Loucy (cell line): ENCODE results near the gene ZFPM1.

Experiments
- H2AFZ ChIP-seq: fragments of 200-600 bp; sonication (generic); 2 replicates; pipeline ENCODE4 v1.6.0; 2016; ENCODE audit warnings: antibody characterized with exemption, mild to moderate bottlenecking, low read length, moderate library complexity
- H3F3A ChIP-seq: fragments of 200-600 bp; 2 replicates; pipeline ENCODE4 v1.6.0; 2016; ENCODE audit warnings: antibody characterized with exemption, low read depth, mild to moderate bottlenecking
- H3K27me3 ChIP-seq: fragments of 200-600 bp; sonication (generic); 2 replicates; pipeline ENCODE4 v1.6.1; 2014; ENCODE audit warnings: low read length, mild to moderate bottlenecking; ENCODE audit not compliant: insufficient read depth, poor library complexity, severe bottlenecking
- H3K36me3 ChIP-seq: fragments of 200-600 bp; sonication (generic); 2 replicates; pipeline ENCODE4 v1.6.1; 2016; ENCODE audit warnings: low read length; ENCODE audit not compliant: insufficient read depth
- H3K4me1 ChIP-seq: fragments of 200-600 bp; sonication (generic); 2 replicates; pipeline ENCODE4 v1.5.1; 2014; ENCODE audit warnings: low read length, mild to moderate bottlenecking; ENCODE audit not compliant: insufficient read depth, poor library complexity, severe bottlenecking
- H3K4me2 ChIP-seq: fragments of 200-600 bp; sonication (generic); 2 replicates; pipeline ENCODE4 v1.6.0; 2014; ENCODE audit warnings: antibody characterized with exemption, low read length, low read depth, mild to moderate bottlenecking; ENCODE audit not compliant: poor library complexity, severe bottlenecking
- H3K4me3 ChIP-seq: fragments of 200-600 bp; sonication (generic); 2 replicates; pipeline ENCODE4 v1.5.1; 2014; ENCODE audit warnings: low read length, mild to moderate bottlenecking, mixed read lengths; ENCODE audit not compliant: poor library complexity, severe bottlenecking
- H3K79me2 ChIP-seq: fragments of 200-600 bp; sonication (generic); 2 replicates; pipeline ENCODE4 v1.6.1; 2014; ENCODE audit warnings: low read length; ENCODE audit not compliant: insufficient read depth
- H3K9ac ChIP-seq: fragments of 200-600 bp; sonication (generic); 2 replicates; pipeline ENCODE4 v1.6.0; 2014; ENCODE audit warnings: mild to moderate bottlenecking, low read depth, low read length, moderate library complexity; ENCODE audit not compliant: poor library complexity, severe bottlenecking
- H3K9me2 ChIP-seq: fragments of 200-600 bp; sonication (generic); replicated peaks from 2 replicates; pipeline ENCODE4 v1.6.1; 2016; ENCODE audit warnings: low read depth, low read length, mixed read lengths
- H3K9me3 ChIP-seq: fragments of 200-600 bp; sonication (generic); 2 replicates; pipeline ENCODE4 v1.6.1; 2014; ENCODE audit warnings: mild to moderate bottlenecking, antibody characterized with exemption, low read length, low read depth; ENCODE audit not compliant: insufficient read depth
- H4K20me1 ChIP-seq: fragments of 200-600 bp; sonication (generic); 2 replicates; pipeline ENCODE4 v1.6.0; 2014; ENCODE audit warnings: antibody characterized with exemption, low read length, mild to moderate bottlenecking; ENCODE audit not compliant: insufficient read depth, poor library complexity, severe bottlenecking
- EZH2phosphoT487 ChIP-seq: fragments of 200-600 bp; IDR thresholded peaks from 2 replicates; pipeline ENCODE4 v1.6.1; 2018; ENCODE audit warnings: antibody characterized with exemption, mild to moderate bottlenecking, moderate library complexity, borderline replicate concordance
- TF ChIP-seq, protein P1 (sequence below): fragments of 200-600 bp; sonication (generic); conservative IDR thresholded peaks from 2 replicates; pipeline ENCODE4 v1.5.1; 2014; ENCODE audit warnings: mild to moderate bottlenecking, antibody characterized with exemption, low read length

The ZFPM1 gene

DNA sequence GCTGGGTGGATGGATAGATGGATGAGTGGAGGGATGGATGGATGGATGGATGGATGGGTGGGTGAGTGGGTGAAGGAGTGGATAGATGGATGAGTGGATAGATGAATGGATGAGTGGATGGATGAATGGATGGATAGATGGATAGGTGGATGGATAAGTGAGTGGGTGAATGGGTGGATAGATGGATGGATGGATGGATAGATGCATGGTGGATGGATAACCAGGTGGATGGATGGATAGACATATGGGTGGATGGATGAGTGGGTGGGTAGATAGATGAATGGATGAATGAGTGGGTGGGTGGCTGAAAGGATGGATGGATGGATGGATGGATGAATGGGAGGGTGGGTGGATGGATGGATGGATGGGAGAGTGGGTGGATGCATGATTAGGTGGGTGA is 66.2 kb downstream of the ZFPM1 start:
- TF ChIP-seq EZH2phosphoT487 = no peak
- TF ChIP-seq, protein P1, sequence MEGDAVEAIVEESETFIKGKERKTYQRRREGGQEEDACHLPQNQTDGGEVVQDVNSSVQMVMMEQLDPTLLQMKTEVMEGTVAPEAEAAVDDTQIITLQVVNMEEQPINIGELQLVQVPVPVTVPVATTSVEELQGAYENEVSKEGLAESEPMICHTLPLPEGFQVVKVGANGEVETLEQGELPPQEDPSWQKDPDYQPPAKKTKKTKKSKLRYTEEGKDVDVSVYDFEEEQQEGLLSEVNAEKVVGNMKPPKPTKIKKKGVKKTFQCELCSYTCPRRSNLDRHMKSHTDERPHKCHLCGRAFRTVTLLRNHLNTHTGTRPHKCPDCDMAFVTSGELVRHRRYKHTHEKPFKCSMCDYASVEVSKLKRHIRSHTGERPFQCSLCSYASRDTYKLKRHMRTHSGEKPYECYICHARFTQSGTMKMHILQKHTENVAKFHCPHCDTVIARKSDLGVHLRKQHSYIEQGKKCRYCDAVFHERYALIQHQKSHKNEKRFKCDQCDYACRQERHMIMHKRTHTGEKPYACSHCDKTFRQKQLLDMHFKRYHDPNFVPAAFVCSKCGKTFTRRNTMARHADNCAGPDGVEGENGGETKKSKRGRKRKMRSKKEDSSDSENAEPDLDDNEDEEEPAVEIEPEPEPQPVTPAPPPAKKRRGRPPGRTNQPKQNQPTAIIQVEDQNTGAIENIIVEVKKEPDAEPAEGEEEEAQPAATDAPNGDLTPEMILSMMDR = no peak
- Histone ChIP-seq H3K36me3 (no peaks in the 10 kb centered on the region; the same call in 1 of the 2 replicates), H3K9me2 (no peaks in the 10 kb centered on the region), H4K20me1 (no peaks in the 10 kb centered on the region), H3K9ac (no peak overlapping the region), H3F3A (no peaks in the 10 kb centered on the region), H3K4me3 (no peak overlapping the region), H2AFZ (no peak overlapping the region), H3K4me2 (no peak overlapping the region), H3K27me3 (no peaks in the 10 kb centered on the region), H3K9me3 (no peaks in the 10 kb centered on the region), H3K79me2 (no peaks in the 10 kb centered on the region), H3K4me1 (no peaks in the 10 kb centered on the region)

DNA sequence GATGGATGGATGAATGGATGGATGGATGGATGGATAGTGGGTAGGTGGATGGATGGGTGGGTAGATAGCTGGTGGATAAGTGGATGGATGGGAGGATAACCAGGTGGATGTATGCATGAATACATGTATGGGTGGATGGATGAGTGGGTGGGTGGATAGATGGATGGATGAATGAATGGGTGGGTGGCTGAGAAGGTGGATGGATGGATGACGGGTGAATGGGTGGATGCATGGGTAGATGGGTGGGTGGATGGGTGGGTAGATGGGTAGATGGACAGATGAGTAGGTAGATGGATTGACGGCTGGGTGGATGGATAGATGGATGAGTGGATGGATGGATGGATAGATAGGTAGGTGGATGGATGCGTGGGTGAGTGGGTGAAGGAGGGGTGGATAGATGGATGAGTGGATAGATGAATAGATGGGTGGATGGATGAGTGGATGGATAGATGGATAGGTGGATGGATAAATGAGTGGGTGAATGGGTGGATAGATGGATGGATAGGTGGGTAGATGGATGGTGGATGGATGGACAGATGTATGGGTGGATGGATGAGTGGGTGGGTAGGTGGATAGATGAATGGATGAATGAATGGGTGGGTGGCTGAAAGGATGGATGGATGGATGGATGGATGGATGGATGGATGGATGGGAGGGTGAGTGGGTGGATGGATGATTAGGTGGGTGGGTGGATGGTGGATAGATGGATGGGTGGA is 67.0 kb downstream of the ZFPM1 start:
- no peaks in the 10 kb centered on the region for H3K9me2 ChIP-seq
- TF ChIP-seq, protein P1 = no peak
- no peak for TF ChIP-seq EZH2phosphoT487
- H3K4me2 ChIP-seq = no peak overlapping the region
- no peaks in the 10 kb centered on the region for H3K27me3 ChIP-seq
- H2AFZ ChIP-seq = no peak overlapping the region
- H3K4me3 ChIP-seq = no peak overlapping the region
- no peaks in the 10 kb centered on the region for H3K4me1 ChIP-seq
- H3K9me3 ChIP-seq = no peaks in the 10 kb centered on the region
- H3K36me3 ChIP-seq = no peaks in the 10 kb centered on the region; the same call in 1 of the 2 replicates
- H3K79me2 ChIP-seq = no peaks in the 10 kb centered on the region
- H4K20me1 ChIP-seq = no peaks in the 10 kb centered on the region
- no peaks in the 10 kb centered on the region for H3F3A ChIP-seq
- H3K9ac ChIP-seq = no peak overlapping the region

DNA sequence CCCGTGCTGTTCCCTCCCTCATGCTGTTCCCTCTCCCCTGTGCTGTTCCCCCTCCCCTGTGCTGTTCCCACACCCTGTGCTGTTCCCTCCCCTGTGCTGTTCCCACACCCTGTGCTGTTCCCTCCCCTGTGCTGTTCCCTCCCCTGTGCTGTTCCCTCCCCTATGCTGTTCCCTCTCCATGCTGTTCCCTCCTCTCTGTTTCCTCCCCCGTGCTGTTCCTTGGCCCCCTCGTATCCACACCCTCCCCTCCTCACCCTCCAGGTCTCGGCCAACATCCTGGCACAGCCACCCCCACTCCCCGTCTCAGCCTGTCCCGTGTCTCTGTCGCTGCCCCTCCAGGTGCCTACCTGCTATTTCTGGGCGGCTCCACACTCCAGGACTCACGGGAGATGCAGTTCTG is 68.6 kb downstream of the ZFPM1 start:
- Histone ChIP-seq H3K36me3 (no peaks in the 10 kb centered on the region), H2AFZ (no peak overlapping the region), H3K9me3 (no peaks in the 10 kb centered on the region), H3K27me3 (no peaks in the 10 kb centered on the region), H3K9me2 (no peaks in the 10 kb centered on the region), H3K79me2 (no peaks in the 10 kb centered on the region), H3K4me3 (no peak overlapping the region), H3K4me1 (no peaks in the 10 kb centered on the region), H3F3A (no peaks in the 10 kb centered on the region), H4K20me1 (no peaks in the 10 kb centered on the region), H3K4me2 (no peak overlapping the region), H3K9ac (no peak overlapping the region)
- TF ChIP-seq, protein P1 = no peak
- TF ChIP-seq EZH2phosphoT487 = no peak
